Tibial nerve (tissue), 4 donors: ENCODE measurements around the gene COX4I1. TPM values are rescaled to one million over a fixed set of nuclear protein-coding genes. Genes with fewer than 3 reads are reported as not detected.

Experiments used
- DNase-seq, 2 donors: peaks; one replicate each; pipeline ENCODE4 v3.0.0-alpha.2; 2019; ENCODE audit warnings: low spot score in 2 of 2
- H3K27ac ChIP-seq, 4 donors: fragments of 200-600 bp; sonication (generic) in 3 of 4; one replicate each; pipeline ENCODE4 v1.5.1; 2017 to 2019; ENCODE audit warnings: mild to moderate bottlenecking in 1 of 4
- H3K27me3 ChIP-seq, 2 donors: fragments of 200-600 bp; sonication (generic) in 1 of 2; one replicate each; pipeline versions ENCODE4 v1.5.1 to v1.6.0; 2017 to 2019
- H3K36me3 ChIP-seq, 3 donors: fragments of 200-600 bp; sonication (generic); one replicate each; pipeline ENCODE4 v1.5.1; 2018 to 2019
- H3K4me1 ChIP-seq, 4 donors: fragments of 200-600 bp; sonication (generic) in 3 of 4; one replicate each; pipeline ENCODE4 v1.5.1; 2017 to 2019
- H3K4me3 ChIP-seq, 4 donors: fragments of 200-600 bp; sonication (generic) in 3 of 4; one replicate each; pipeline ENCODE4 v1.5.1; 2017 to 2019; ENCODE audit warnings: mild to moderate bottlenecking in 1 of 4, moderate library complexity in 1 of 4
- H3K9me3 ChIP-seq, 4 donors: fragments of 200-600 bp; sonication (generic) in 3 of 4; one replicate each; pipeline ENCODE4 v1.5.1; 2017 to 2019
- EP300 ChIP-seq, 2 donors: sonication (generic); formaldehyde crosslinking; IDR thresholded peaks; one replicate each; pipeline ENCODE4 v1.6.1; 2017; ENCODE audit warnings: antibody characterized with exemption in 2 of 2, mild to moderate bottlenecking in 1 of 2
- POLR2A ChIP-seq, 2 donors: fragments of 450-650 bp; IDR thresholded peaks; one replicate each; pipeline ENCODE4 v1.6.1; 2017; ENCODE audit warnings: antibody characterized with exemption in 2 of 2, mild to moderate bottlenecking in 2 of 2, moderate library complexity in 2 of 2
- WGBS, 2 donors: methylation state at CpG; one replicate each; pipeline ENCODE4 v1.1.5; 2018; 5-methylcytosine and 5-hydroxymethylcytosine counted together
- total RNA-seq, 4 donors: library from RNA; depleted of rRNA; stranded (reverse); fragments of >200 nt; gene quantifications; one replicate each; pipeline ENCODE4 v1.1.0, GENCODE V29; 2016
- TF ChIP-seq, protein P1 (sequence below), 5 experiments: fragments of 200-600 bp in 3 of 5; fragments of 450-650 bp in 2 of 5; sonication (generic) in 3 of 5; IDR thresholded peaks; one replicate each; pipeline ENCODE4 v1.5.1; 2016 to 2019; ENCODE audit warnings: antibody characterized with exemption in 5 of 5, mild to moderate bottlenecking in 3 of 5, moderate library complexity in 2 of 5

The COX4I1 gene
- total RNA-seq, 4 donors from 2014 or later, result 274 to 401 (median 323) TPM

- Histone ChIP-seq H3K4me1 (peaks cover 0 to 22% (median 13%) of the 10 kb centered on the region in 4 donors), H3K27ac (no peak overlapping the region), H3K4me3 (no peak overlapping the region), H3K9me3 (no peaks in the 10 kb centered on the region), H3K27me3 (peaks cover 0 to 26% of the 10 kb centered on the region in 2 donors), H3K36me3 (no peaks in the 10 kb centered on the region)
- TF ChIP-seq, protein P1, sequence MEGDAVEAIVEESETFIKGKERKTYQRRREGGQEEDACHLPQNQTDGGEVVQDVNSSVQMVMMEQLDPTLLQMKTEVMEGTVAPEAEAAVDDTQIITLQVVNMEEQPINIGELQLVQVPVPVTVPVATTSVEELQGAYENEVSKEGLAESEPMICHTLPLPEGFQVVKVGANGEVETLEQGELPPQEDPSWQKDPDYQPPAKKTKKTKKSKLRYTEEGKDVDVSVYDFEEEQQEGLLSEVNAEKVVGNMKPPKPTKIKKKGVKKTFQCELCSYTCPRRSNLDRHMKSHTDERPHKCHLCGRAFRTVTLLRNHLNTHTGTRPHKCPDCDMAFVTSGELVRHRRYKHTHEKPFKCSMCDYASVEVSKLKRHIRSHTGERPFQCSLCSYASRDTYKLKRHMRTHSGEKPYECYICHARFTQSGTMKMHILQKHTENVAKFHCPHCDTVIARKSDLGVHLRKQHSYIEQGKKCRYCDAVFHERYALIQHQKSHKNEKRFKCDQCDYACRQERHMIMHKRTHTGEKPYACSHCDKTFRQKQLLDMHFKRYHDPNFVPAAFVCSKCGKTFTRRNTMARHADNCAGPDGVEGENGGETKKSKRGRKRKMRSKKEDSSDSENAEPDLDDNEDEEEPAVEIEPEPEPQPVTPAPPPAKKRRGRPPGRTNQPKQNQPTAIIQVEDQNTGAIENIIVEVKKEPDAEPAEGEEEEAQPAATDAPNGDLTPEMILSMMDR (IDR thresholded peaks at IDR 0.05), result no peak
- TF ChIP-seq POLR2A (IDR thresholded peaks at IDR 0.05), result no peak
- no peak for TF ChIP-seq EP300 (IDR thresholded peaks at IDR 0.05)
- DNase-seq, result no peak
- WGBS, 2 donors, result 40 to 53% methylated on average over 7 of the region's 7 CpGs
Measured at GRCh38 chr16:85754413-85754812, 45.1 kb upstream of the COX4I1 start.

- no peaks in the 10 kb centered on the region for H3K36me3 ChIP-seq
- H3K4me3 ChIP-seq, result no peak overlapping the region
- WGBS, 2 donors, result 58 to 60% methylated on average over 24 to 25 of the region's 25 CpGs
- no peaks in the 10 kb centered on the region for H3K9me3 ChIP-seq
- TF ChIP-seq, protein P1 (IDR thresholded peaks at IDR 0.05), result no peak
- TF ChIP-seq POLR2A (IDR thresholded peaks at IDR 0.05) (no peak), EP300 (IDR thresholded peaks at IDR 0.05) (no peak)
- H3K4me1 ChIP-seq, result peaks cover 0 to 7% (median 3%) of the 10 kb centered on the region in 4 donors
- H3K27me3 ChIP-seq, result peaks cover 0 to 29% of the 10 kb centered on the region in 2 donors
- H3K27ac ChIP-seq, result peak overlapping the region in 1 of 4 donors; percentile 59
- no peak for DNase-seq
Measured at GRCh38 chr16:85755929-85756768, 43.3 kb upstream of the COX4I1 start.

GRCh38 chr16:85757341-85757822 is 42.1 kb upstream of the COX4I1 start:
- DNase-seq, result no peak
- H3K4me1 ChIP-seq, result no peaks in the 10 kb centered on the region
- H3K27me3 ChIP-seq, result peaks cover 0 to 21% of the 10 kb centered on the region in 2 donors
- TF ChIP-seq, protein P1 (IDR thresholded peaks at IDR 0.05), result no peak
- TF ChIP-seq EP300 (IDR thresholded peaks at IDR 0.05) (no peak), POLR2A (IDR thresholded peaks at IDR 0.05) (no peak)
- WGBS, 2 donors, result 67 to 71% methylated on average over 7 of the region's 7 CpGs
- H3K27ac ChIP-seq, result no peak overlapping the region
- H3K9me3 ChIP-seq, result no peaks in the 10 kb centered on the region
- no peak overlapping the region for H3K4me3 ChIP-seq
- no peaks in the 10 kb centered on the region for H3K36me3 ChIP-seq

- no peak for DNase-seq
- Histone ChIP-seq H3K4me3 (no peak overlapping the region), H3K4me1 (no peaks in the 10 kb centered on the region), H3K27ac (no peak overlapping the region), H3K9me3 (no peaks in the 10 kb centered on the region), H3K36me3 (no peaks in the 10 kb centered on the region), H3K27me3 (peaks cover 0 to 26% of the 10 kb centered on the region in 2 donors)
- TF ChIP-seq POLR2A (IDR thresholded peaks at IDR 0.05) (no peak), EP300 (IDR thresholded peaks at IDR 0.05) (no peak)
- TF ChIP-seq, protein P1 (IDR thresholded peaks at IDR 0.05), result no peak
- 51 to 61% methylated on average over 16 of the region's 16 CpGs for WGBS, 2 donors
Measured at GRCh38 chr16:85759136-85759535, 40.4 kb upstream of the COX4I1 start.
